Mesenchymal stem cell (in vitro differentiated cells and primary cell): ENCODE measurements around the gene DEPP1.

Experiments used
- DNase-seq: peaks from one replicate; pipeline ENCODE4 v3.0.0-alpha.2; 2013
- H2AFZ ChIP-seq: one replicate; pipeline ENCODE4 v1.6.1; 2013; ENCODE audit warnings: low read depth, mild to moderate bottlenecking, control low read depth, inconsistent platforms, low read length, moderate library complexity
- H2AK5ac ChIP-seq: 2 replicates; pipeline ENCODE4 v1.6.1; 2013; ENCODE audit warnings: low read length, moderate library complexity, mild to moderate bottlenecking, inconsistent platforms; ENCODE audit not compliant: severe bottlenecking
- H2BK120ac ChIP-seq: one replicate; pipeline ENCODE4 v1.6.1; 2013; ENCODE audit warnings: low read depth, mild to moderate bottlenecking, inconsistent platforms, low read length, moderate library complexity
- H2BK12ac ChIP-seq, 2 experiments: one replicate each; pipeline ENCODE4 v1.6.1; 2013; ENCODE audit warnings: inconsistent platforms in 2 of 2, low read length in 2 of 2, mild to moderate bottlenecking in 2 of 2, moderate library complexity in 2 of 2, control low read depth in 1 of 2
- H2BK15ac ChIP-seq: one replicate; pipeline ENCODE4 v1.6.1; 2013; ENCODE audit warnings: mild to moderate bottlenecking, low read depth, inconsistent platforms; ENCODE audit not compliant: poor library complexity, severe bottlenecking
- H2BK5ac ChIP-seq: 2 replicates; pipeline ENCODE4 v1.6.1; 2013; ENCODE audit warnings: low read depth, mild to moderate bottlenecking, low read length, control low read depth, inconsistent platforms; ENCODE audit not compliant: poor library complexity, severe bottlenecking
- H3K14ac ChIP-seq, 2 experiments: one replicate each; pipeline ENCODE4 v1.6.1; 2013; ENCODE audit warnings: inconsistent platforms in 2 of 2, low read length in 2 of 2, control low read depth in 1 of 2, mild to moderate bottlenecking in 1 of 2, moderate library complexity in 1 of 2
- H3K18ac ChIP-seq, 2 experiments: one replicate each; pipeline ENCODE4 v1.6.1; 2013; ENCODE audit warnings: inconsistent platforms in 2 of 2, low read length in 2 of 2, control low read depth in 1 of 2, low read depth in 1 of 2, mild to moderate bottlenecking in 1 of 2
- H3K23ac ChIP-seq, 2 experiments: one replicate each; pipeline ENCODE4 v1.6.1; 2013; ENCODE audit warnings: inconsistent platforms in 2 of 2, low read length in 2 of 2, mild to moderate bottlenecking in 2 of 2, moderate library complexity in 2 of 2, control low read depth in 1 of 2
- H3K27ac ChIP-seq: 2 replicates; pipeline ENCODE4 v1.5.1; 2013; ENCODE audit warnings: mild to moderate bottlenecking, moderate library complexity, low read length, control low read depth, inconsistent platforms; ENCODE audit not compliant: poor library complexity, severe bottlenecking
- H3K27me3 ChIP-seq, 2 experiments: 2 replicates each; pipeline versions ENCODE4 v1.6.1 to v1.7.0; 2013; ENCODE audit warnings: low read length in 2 of 2, mild to moderate bottlenecking in 2 of 2, moderate library complexity in 2 of 2, control low read depth in 1 of 2, inconsistent platforms in 1 of 2; ENCODE audit not compliant: control insufficient read depth in 1 of 2, insufficient read depth in 1 of 2
- H3K36me3 ChIP-seq, 2 experiments: 2 replicates each; pipeline versions ENCODE4 v1.6.1 to v1.7.0; 2013; ENCODE audit warnings: low read length in 2 of 2, control low read depth in 1 of 2, inconsistent platforms in 1 of 2, low read depth in 1 of 2, mild to moderate bottlenecking in 1 of 2; ENCODE audit not compliant: insufficient read depth in 2 of 2, control insufficient read depth in 1 of 2
- H3K4ac ChIP-seq, 2 experiments: one replicate each; pipeline ENCODE4 v1.6.1; 2013; ENCODE audit warnings: inconsistent platforms in 2 of 2, low read length in 2 of 2, mild to moderate bottlenecking in 2 of 2, moderate library complexity in 2 of 2, control low read depth in 1 of 2, low read depth in 1 of 2
- H3K4me1 ChIP-seq: 2 replicates; pipeline ENCODE4 v1.6.1; 2013; ENCODE audit warnings: low read depth, low read length, control low read depth; ENCODE audit not compliant: control insufficient read depth, insufficient read depth
- H3K4me2 ChIP-seq: 2 replicates; pipeline ENCODE4 v1.6.1; 2013; ENCODE audit warnings: low read length, mild to moderate bottlenecking, inconsistent platforms; ENCODE audit not compliant: poor library complexity, severe bottlenecking
- H3K4me3 ChIP-seq, 2 experiments: 2 replicates each; pipeline versions ENCODE4 v1.5.1 to v1.7.0; 2013; ENCODE audit warnings: low read length in 2 of 2, mild to moderate bottlenecking in 2 of 2, control low read depth in 1 of 2, low read depth in 1 of 2; ENCODE audit not compliant: insufficient read depth in 1 of 2
- H3K79me1 ChIP-seq: replicated peaks from 2 replicates; pipeline ENCODE4 v1.6.1; 2013; ENCODE audit warnings: mild to moderate bottlenecking, control low read depth, low read length, inconsistent platforms; ENCODE audit not compliant: poor library complexity, severe bottlenecking
- H3K9ac ChIP-seq: 2 replicates; pipeline ENCODE4 v1.7.0; 2013; ENCODE audit warnings: mild to moderate bottlenecking, low read length, moderate library complexity
- H3K9me3 ChIP-seq: 2 replicates; pipeline ENCODE4 v1.7.0; 2013; ENCODE audit warnings: mild to moderate bottlenecking, low read length; ENCODE audit not compliant: control insufficient read depth
- H4K8ac ChIP-seq: one replicate; pipeline ENCODE4 v1.6.1; 2013; ENCODE audit warnings: inconsistent platforms, mild to moderate bottlenecking, low read length, moderate library complexity
- H4K91ac ChIP-seq: one replicate; pipeline ENCODE4 v1.6.1; 2013; ENCODE audit warnings: mild to moderate bottlenecking, low read length, inconsistent platforms
- WGBS: methylation state at CpG from one replicate; pipeline ENCODE4 v1.1.7; 2013; ENCODE audit warnings: mixed read lengths; 5-methylcytosine and 5-hydroxymethylcytosine counted together

DEPP1 gene

GRCh38 chr10:44931621-44932516, 46.7 kb downstream of the DEPP1 start:
- Histone ChIP-seq H3K4ac (no peak overlapping the region), H3K27me3 (peaks cover 6 to 19% of the 10 kb centered on the region in 2 experiments), H3K18ac (peak overlapping the region; percentile 25 to 54), H3K36me3 (no peaks in the 10 kb centered on the region), H3K27ac (no peak overlapping the region), H2AK5ac (peak overlapping the region; percentile 58), H3K9ac (no peak overlapping the region), H2AFZ (no peak overlapping the region), H2BK15ac (peak overlapping the region; percentile 45), H3K4me2 (no peak overlapping the region), H3K4me1 (peaks cover 37% of the 10 kb centered on the region), H3K9me3 (no peaks in the 10 kb centered on the region), H3K14ac (peak overlapping the region in 1 of 2 experiments; percentile 48), H2BK5ac (no peak overlapping the region), H3K4me3 (no peak overlapping the region), H4K8ac (peak overlapping the region; percentile 66), H3K23ac (no peak overlapping the region), H2BK12ac (peak overlapping the region; percentile 69 to 92), H2BK120ac (no peak overlapping the region), H3K79me1 (no peaks in the 10 kb centered on the region), H4K91ac (peak overlapping the region; percentile 75)
- WGBS = 87% methylated on average over 9 of the region's 10 CpGs
- no peak for DNase-seq

DNA sequence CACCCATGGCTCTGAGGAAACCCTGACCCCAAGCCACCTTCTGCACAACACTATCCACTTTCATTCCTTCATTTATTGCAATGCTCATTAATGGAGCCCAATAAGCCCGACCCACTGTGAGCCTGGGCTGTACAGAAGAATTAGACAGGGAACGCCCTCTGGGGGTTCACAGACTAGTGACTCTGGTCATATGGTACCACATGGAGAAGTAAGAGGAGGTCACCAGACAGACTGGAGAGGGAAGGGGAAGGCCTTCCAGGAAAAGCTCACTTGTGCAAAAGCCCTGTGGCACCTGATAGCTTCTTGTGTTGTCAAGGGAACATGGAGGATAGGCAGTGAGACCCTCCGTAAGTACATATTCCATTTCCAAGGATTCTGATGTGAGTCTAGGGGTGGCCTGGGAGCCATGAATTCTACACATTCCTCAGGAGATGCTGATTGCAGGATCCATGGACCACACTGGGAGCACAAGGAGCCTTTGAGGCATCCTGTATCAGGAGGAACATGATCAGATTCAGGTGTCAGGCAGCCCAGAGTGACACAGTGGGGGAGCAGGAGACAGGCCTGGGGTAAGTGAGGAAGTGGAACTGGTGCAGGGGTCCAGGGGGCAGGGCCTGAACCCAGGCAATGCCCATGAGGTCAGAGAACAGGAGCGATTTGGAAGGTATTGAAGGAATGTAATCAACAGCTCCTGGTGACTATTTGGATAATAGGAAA, 47.5 kb downstream of the DEPP1 start:
- DNase-seq = no peak

DNA sequence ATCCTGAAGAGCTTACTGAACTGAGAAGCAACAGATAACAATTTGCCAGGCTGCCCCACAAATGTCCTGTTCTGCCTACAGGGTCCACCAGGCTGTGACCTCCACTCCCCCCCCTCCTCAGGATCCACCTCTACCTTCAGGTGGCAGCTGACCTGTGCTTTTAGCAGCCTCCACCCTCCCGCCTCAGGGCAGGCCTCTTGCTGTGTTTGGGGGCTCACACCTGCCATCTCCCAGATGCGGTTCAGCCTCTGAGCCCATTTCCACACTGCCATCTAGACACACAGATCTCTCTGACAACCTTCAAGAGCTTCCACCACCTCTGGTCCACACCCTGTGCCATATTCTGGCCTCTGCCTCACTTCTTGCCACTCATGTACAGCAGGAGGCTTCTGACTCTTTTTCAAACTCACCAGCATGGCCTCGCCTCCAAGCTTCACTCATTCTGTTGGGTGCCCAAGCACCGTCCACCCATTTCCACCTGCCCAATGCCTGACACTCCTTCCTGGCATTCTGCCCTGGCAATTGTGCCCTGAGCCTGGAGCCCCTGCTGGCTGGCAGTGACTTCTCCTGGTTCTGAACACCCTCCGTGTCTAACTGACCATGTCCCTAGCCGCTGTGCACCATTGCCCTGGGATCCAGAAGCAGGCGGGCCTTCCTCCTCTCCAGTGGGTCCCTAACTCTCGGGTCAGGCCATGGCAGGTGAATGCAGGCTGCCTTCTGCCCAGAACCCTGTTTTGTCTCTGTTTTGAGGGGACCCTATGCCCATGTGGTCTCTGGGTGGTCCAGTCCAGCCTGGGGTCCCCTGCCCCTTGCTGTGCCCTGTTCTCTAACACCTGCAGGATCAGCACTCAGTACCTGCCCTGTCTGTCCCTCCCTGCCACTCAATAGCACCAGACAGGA, 49.0 kb downstream of the DEPP1 start:
- Histone ChIP-seq H3K23ac (no peak overlapping the region), H3K4ac (no peak overlapping the region), H3K4me3 (peak overlapping the region in 1 of 2 experiments; percentile 2), H3K36me3 (no peaks in the 10 kb centered on the region), H2BK15ac (peak overlapping the region; percentile 60), H4K91ac (no peak overlapping the region), H2AK5ac (no peak overlapping the region), H3K14ac (no peak overlapping the region), H3K79me1 (no peaks in the 10 kb centered on the region), H2AFZ (no peak overlapping the region), H3K4me2 (no peak overlapping the region), H3K27me3 (peaks cover 15 to 21% of the 10 kb centered on the region in 2 experiments), H3K27ac (no peak overlapping the region), H3K4me1 (peaks cover 21% of the 10 kb centered on the region), H3K9me3 (no peaks in the 10 kb centered on the region), H2BK12ac (peak overlapping the region in 1 of 2 experiments; percentile 6), H2BK120ac (no peak overlapping the region), H4K8ac (no peak overlapping the region), H2BK5ac (no peak overlapping the region), H3K18ac (peak overlapping the region in 1 of 2 experiments; percentile 18), H3K9ac (no peak overlapping the region)
- 87% methylated on average over 7 of the region's 8 CpGs for WGBS
- no peak for DNase-seq

More for the DNA sequence above, 47.5 kb downstream of the DEPP1 start:
- H3K79me1 ChIP-seq = no peaks in the 10 kb centered on the region
- WGBS = 88% methylated on average over 4 of the region's 4 CpGs
- no peak overlapping the region for H4K8ac ChIP-seq
- no peak overlapping the region for H3K4me3 ChIP-seq
- H2AK5ac ChIP-seq = no peak overlapping the region
- peaks cover 34% of the 10 kb centered on the region for H3K4me1 ChIP-seq
- H2BK15ac ChIP-seq = peak overlapping the region; percentile 62
- no peak overlapping the region for H2AFZ ChIP-seq
- no peak overlapping the region for H3K9ac ChIP-seq
- H3K27ac ChIP-seq = no peak overlapping the region
- H3K18ac ChIP-seq = no peak overlapping the region
- peak overlapping the region in 1 of 2 experiments; percentile 75 for H2BK12ac ChIP-seq
- H3K23ac ChIP-seq = no peak overlapping the region
- H3K36me3 ChIP-seq = no peaks in the 10 kb centered on the region
- no peaks in the 10 kb centered on the region for H3K9me3 ChIP-seq
- H3K14ac ChIP-seq = no peak overlapping the region
- H3K4ac ChIP-seq = no peak overlapping the region
- H2BK5ac ChIP-seq = no peak overlapping the region
- peaks cover 6 to 19% of the 10 kb centered on the region in 2 experiments for H3K27me3 ChIP-seq
- no peak overlapping the region for H2BK120ac ChIP-seq
- no peak overlapping the region for H3K4me2 ChIP-seq
- no peak overlapping the region for H4K91ac ChIP-seq
